Skeletal muscle cell (primary cell): Measurements from ENCODE around the gene ZNF420.
"Not testable (repeated sequence)": the region's sequence is repeated elsewhere in the genome, so short reads cannot be mapped to it uniquely, and the experiment has no call there.

Experiments
- DNase-seq: peaks from one replicate; pipeline ENCODE4 v3.0.0-alpha.2; 2010; ENCODE audit warnings: low read depth
- H3K4me3 ChIP-seq: 2 replicates; pipeline ENCODE4 v1.5.1; 2011; ENCODE audit warnings: low read depth, mild to moderate bottlenecking, control low read depth, low read length, moderate library complexity

The ZNF420 gene

GRCh38 chr19:37077934-37078716 is at the start of gene ZNF420:
TSS of gene ZNF420 (plus strand) at chr19:37078433. CDS start at chr19:37089119, 10,686 bp downstream.
- peak within 1 kb of the TSS; percentile 99 for H3K4me3 ChIP-seq
- DNase-seq = peak; percentile 85

GRCh38 chr19:37045140-37045539 is 33.1 kb upstream of the ZNF420 start:
- no peak overlapping the region for H3K4me3 ChIP-seq
- DNase-seq = no peak

- H3K4me3 ChIP-seq = no peak overlapping the region
- no peak for DNase-seq
Observed at GRCh38 chr19:37055330-37055729, 22.9 kb upstream of the ZNF420 start.

- no peak overlapping the region for H3K4me3 ChIP-seq
- no peak for DNase-seq
Observed at GRCh38 chr19:37056776-37057175, 21.5 kb upstream of the ZNF420 start.

GRCh38 chr19:37059142-37059541 is 19.1 kb upstream of the ZNF420 start:
- DNase-seq = no peak
- H3K4me3 ChIP-seq = no peak overlapping the region

- not testable (repeated sequence) for DNase-seq, H3K4me3 ChIP-seq
Observed at GRCh38 chr19:37064886-37065285, 13.3 kb upstream of the ZNF420 start.

- DNase-seq = no peak
- no peak overlapping the region for H3K4me3 ChIP-seq
Observed at GRCh38 chr19:37074111-37074510, 4.1 kb upstream of the ZNF420 start.

- no peak overlapping the region for H3K4me3 ChIP-seq
- DNase-seq = no peak
Observed at GRCh38 chr19:37074819-37075362, 3.3 kb upstream of the ZNF420 start.

GRCh38 chr19:37076524-37076923 is 1.7 kb upstream of the ZNF420 start:
- not testable (repeated sequence) for H3K4me3 ChIP-seq, DNase-seq

- no peak for DNase-seq
- peak overlapping the region; percentile 99 for H3K4me3 ChIP-seq
Observed at GRCh38 chr19:37077501-37077933, 716 bp upstream of the ZNF420 start.

GRCh38 chr19:37078717-37079032 is 442 bp downstream of the ZNF420 start:
- DNase-seq = no peak

GRCh38 chr19:37079238-37079637 is 1.0 kb downstream of the ZNF420 start:
- H3K4me3 ChIP-seq = peak overlapping the region; percentile 99
- DNase-seq = no peak

More at GRCh38 chr19:37078717-37079032, 442 bp downstream of the ZNF420 start:
- H3K4me3 ChIP-seq = peak overlapping the region; percentile 99

- no peak overlapping the region for H3K4me3 ChIP-seq
- no peak for DNase-seq
Observed at GRCh38 chr19:37082307-37082706, 4.1 kb downstream of the ZNF420 start.

GRCh38 chr19:37087110-37087509 is 8.9 kb downstream of the ZNF420 start:
- DNase-seq = no peak
- H3K4me3 ChIP-seq = no peak overlapping the region

GRCh38 chr19:37095859-37096258 is 17.6 kb downstream of the ZNF420 start:
- DNase-seq = no peak
- no peak overlapping the region for H3K4me3 ChIP-seq

- no peak for DNase-seq
- no peak overlapping the region for H3K4me3 ChIP-seq
Observed at GRCh38 chr19:37098570-37098969, 20.3 kb downstream of the ZNF420 start.

GRCh38 chr19:37104135-37104534 is 25.9 kb downstream of the ZNF420 start:
- not testable (repeated sequence) for H3K4me3 ChIP-seq, DNase-seq

GRCh38 chr19:37111753-37112152 is 33.5 kb downstream of the ZNF420 start:
- H3K4me3 ChIP-seq, DNase-seq: not testable (repeated sequence)

- H3K4me3 ChIP-seq = no peak overlapping the region
- no peak for DNase-seq
Observed at GRCh38 chr19:37114001-37114400, 35.8 kb downstream of the ZNF420 start.

GRCh38 chr19:37122093-37122492 is 43.9 kb downstream of the ZNF420 start:
- not testable (repeated sequence) for DNase-seq, H3K4me3 ChIP-seq
